Activated CD8-positive, alpha-beta T cell treated with anti-CD3 and anti-CD28 coated beads, Interleukin-2, amount 10 ng/mL, durations not matched to agents 7 days and 5 days (primary cell): ENCODE results near the gene TMEM100. TPM values are rescaled to one million over a fixed set of nuclear protein-coding genes. Genes with fewer than 3 reads are reported as not detected.

Experiments used
- ATAC-seq: fragments of 150-1000 bp; cut with Tn5 transposase; one replicate; pipeline ENCODE4 v1.10.0; 2021; ENCODE audit warnings: moderate library complexity
- CTCF ChIA-PET: fragments of 350-600 bp; sonication (Branson Sonifier 250); formaldehyde crosslinking; loops from one replicate; lab custom pipeline; 2021; ENCODE audit warnings: antibody characterized with exemption; lab: Charles Lee
- POLR2A ChIA-PET: fragments of 350-600 bp; sonication (Branson Sonifier 250); formaldehyde crosslinking; loops from one replicate; lab custom pipeline; 2021; ENCODE audit warnings: antibody characterized with exemption; lab: Charles Lee
- DNase-seq: peaks from one replicate; pipeline ENCODE4 v3.0.0-alpha.2; 2020
- H3K27ac Mint-ChIP-seq: one replicate; pipeline ENCODE4 v1.8.0; 2021; ENCODE audit warnings: mild to moderate bottlenecking, mixed read lengths
- H3K27me3 Mint-ChIP-seq: one replicate; pipeline ENCODE4 v1.8.0; 2021; ENCODE audit warnings: low read depth, mixed read lengths
- H3K36me3 Mint-ChIP-seq: one replicate; pipeline ENCODE4 v1.8.0; 2021; ENCODE audit warnings: low read depth, mixed read lengths
- H3K4me1 Mint-ChIP-seq: one replicate; pipeline ENCODE4 v1.8.0; 2021; ENCODE audit warnings: low read depth, mixed read lengths
- H3K4me3 Mint-ChIP-seq: one replicate; pipeline ENCODE4 v1.8.0; 2021; ENCODE audit warnings: mild to moderate bottlenecking, mixed read lengths
- H3K9me3 Mint-ChIP-seq: one replicate; pipeline ENCODE4 v1.8.0; 2022; ENCODE audit warnings: mixed read lengths; ENCODE audit not compliant: insufficient read depth
- total RNA-seq, 2 experiments: library from RNA; stranded (reverse); gene quantifications; one replicate each; pipeline ENCODE4 v1.2.3, GENCODE V29; 2021

TMEM100 gene, protein sequence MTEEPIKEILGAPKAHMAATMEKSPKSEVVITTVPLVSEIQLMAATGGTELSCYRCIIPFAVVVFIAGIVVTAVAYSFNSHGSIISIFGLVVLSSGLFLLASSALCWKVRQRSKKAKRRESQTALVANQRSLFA
- not detected for total RNA-seq

DNA sequence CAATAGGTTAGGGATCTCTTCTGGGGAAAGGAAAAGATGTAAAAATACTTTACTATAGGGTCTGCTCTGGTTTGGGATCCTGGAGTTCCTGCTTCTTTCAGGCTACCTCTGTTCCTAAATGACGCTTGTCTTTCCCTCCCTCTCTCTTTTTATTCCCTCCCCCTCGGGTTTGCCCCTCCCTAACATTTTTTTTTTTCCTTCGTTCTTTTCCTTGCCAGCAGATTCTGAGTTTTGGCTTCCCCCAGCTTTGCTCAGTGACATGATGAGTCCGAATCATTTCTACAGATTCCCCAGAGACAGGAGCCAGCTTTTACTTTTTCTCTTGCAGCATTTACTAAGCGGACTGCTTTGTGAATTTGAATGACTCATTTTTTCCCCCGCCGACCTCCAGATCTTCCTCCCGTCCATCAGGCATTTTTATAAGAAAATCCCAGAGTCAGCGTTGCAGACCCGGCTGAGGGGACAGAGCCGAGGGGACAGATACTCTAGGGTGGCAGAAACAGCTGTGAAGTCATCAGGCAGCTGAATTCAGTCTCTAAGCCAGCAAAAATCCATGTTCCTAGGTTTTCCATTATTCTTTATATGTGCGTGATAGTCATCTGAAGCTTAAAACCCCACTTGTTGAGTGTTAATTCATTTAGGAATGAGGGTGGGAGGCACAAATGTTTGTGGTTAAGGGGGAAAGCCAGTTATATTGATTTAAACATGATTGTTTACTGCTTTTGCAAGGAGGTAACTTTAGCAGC lies at the start of gene TMEM100:
TMEM100 (minus strand) TSS at position 123 of the 746 bp plus-strand sequence. CDS start 1,794 bp downstream, outside the sequence.
- Mint-ChIP-seq H3K4me3 (no peak within 1 kb of the TSS), H3K4me1 (no peaks in the 10 kb centered on the region), H3K27ac (no peak within 1 kb of the TSS), H3K9me3 (no peaks in the 10 kb centered on the region), H3K36me3 (no peaks in the 10 kb centered on the region), H3K27me3 (peaks cover 37% of the 10 kb centered on the region)
- ATAC-seq (no peak), DNase-seq (no peak)
- ChIA-PET CTCF (interaction anchor here (1.7 to 6.4 kb wide), 2 partner anchors 12 to 197 kb away, joined by 5 to 38 read pairs; no protein-coding TSS in a partner anchor), POLR2A (no interaction called here)

DNA sequence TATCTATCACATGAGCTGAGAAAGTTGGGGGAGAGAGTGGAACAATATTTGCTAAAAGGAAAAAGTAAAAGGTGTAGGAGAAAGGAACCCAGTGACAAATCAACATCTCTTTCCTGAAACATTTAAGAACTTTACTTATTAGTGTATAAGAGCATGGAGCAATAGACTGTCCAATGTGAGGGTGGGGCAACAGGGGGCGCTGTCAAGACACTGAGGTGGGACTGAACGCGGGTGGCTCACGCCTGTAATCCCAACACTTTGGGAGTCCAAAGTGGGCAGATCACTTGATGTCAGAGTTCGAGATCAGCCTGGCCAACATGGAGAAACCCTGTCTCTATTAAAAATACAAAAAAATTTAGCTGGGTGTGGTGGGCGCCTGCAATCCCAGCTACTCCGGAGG lies 49.4 kb upstream of the TMEM100 start:
- no peak overlapping the region for H3K27ac Mint-ChIP-seq
- no peaks in the 10 kb centered on the region for H3K27me3 Mint-ChIP-seq
- no peaks in the 10 kb centered on the region for H3K9me3 Mint-ChIP-seq
- no peak overlapping the region for H3K4me3 Mint-ChIP-seq
- DNase-seq (no peak), ATAC-seq (no peak)
- POLR2A ChIA-PET = no interaction called here
- H3K4me1 Mint-ChIP-seq = peaks cover 9% of the 10 kb centered on the region
- peaks cover 10% of the 10 kb centered on the region for H3K36me3 Mint-ChIP-seq
- CTCF ChIA-PET = interaction anchor here (1.2 to 3.1 kb wide), 4 partner anchors 22 to 258 kb away, joined by 3 to 21 read pairs (median 4); no protein-coding TSS in a partner anchor

DNA sequence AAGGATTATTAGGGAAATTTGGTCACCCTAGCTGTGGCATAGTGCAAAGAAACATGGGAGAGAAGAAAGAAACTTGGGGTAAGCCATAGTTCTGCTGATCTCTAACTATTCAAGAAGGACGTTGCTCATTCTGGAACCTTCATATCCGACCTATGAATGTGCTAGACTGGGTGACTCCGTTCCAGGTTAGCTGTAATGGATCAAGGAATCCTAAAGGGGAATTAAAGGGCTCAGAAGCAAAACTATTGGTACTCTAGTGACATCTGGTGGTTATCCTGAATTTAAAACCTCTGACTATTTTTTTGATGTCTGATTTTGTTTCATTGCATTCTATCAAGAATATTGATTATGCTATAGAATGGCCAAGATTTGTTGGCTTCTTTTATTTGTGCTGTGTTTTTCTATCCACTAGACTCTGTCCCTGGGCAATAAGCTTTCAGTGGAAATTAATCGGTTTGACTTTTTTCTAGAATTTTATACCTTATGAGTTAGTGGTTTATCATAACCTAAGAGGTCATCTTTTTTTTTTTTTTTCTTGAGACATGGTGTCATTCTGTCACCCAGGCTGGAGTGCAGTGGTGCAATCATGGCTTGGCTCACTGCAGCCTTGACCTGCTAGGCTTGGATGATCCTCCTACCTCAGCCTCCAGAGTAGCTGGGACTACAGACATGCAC lies 47.7 kb upstream of the TMEM100 start:
- no peaks in the 10 kb centered on the region for H3K27me3 Mint-ChIP-seq
- no peak overlapping the region for H3K4me3 Mint-ChIP-seq
- no peaks in the 10 kb centered on the region for H3K9me3 Mint-ChIP-seq
- no peak for DNase-seq
- no peaks in the 10 kb centered on the region for H3K4me1 Mint-ChIP-seq
- H3K36me3 Mint-ChIP-seq = peaks cover 3% of the 10 kb centered on the region
- ATAC-seq = no peak
- CTCF ChIA-PET = interaction anchor here (0.6 to 3.1 kb wide), 8 partner anchors 12 to 256 kb away, joined by 3 to 21 read pairs (median 4); no protein-coding TSS in a partner anchor
- POLR2A ChIA-PET = no interaction called here
- H3K27ac Mint-ChIP-seq = no peak overlapping the region

DNA sequence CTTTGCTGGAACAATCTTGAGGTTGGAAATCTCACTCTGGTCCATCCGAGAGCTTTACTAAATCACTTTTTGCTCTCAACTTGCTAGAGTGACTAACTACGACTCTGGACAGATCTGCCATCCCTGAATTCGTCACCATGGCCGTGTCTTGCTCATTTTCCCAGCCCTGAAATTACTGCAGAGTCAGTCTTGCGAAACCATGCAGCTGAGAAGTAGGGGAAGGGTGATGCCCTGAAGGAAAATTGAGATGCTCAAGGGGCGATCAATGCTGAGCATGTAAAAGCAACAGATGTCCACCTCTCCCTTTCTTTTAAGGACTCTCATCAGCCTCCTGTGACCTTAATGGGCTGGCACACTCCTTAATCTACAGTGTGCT lies 46.9 kb upstream of the TMEM100 start:
- no peak overlapping the region for H3K4me3 Mint-ChIP-seq
- no peak overlapping the region for H3K27ac Mint-ChIP-seq
- no peaks in the 10 kb centered on the region for H3K4me1 Mint-ChIP-seq
- DNase-seq = no peak
- POLR2A ChIA-PET = interaction anchor here (0.6 kb wide), 1 partner anchor 354 kb away, joined by 5 read pairs; no protein-coding TSS in a partner anchor
- CTCF ChIA-PET = interaction anchor here (0.6 to 3.1 kb wide), 5 partner anchors 13 to 243 kb away, joined by 3 to 21 read pairs (median 3); no protein-coding TSS in a partner anchor
- H3K27me3 Mint-ChIP-seq = no peaks in the 10 kb centered on the region
- peaks cover 3% of the 10 kb centered on the region for H3K36me3 Mint-ChIP-seq
- no peak for ATAC-seq
- no peaks in the 10 kb centered on the region for H3K9me3 Mint-ChIP-seq

DNA sequence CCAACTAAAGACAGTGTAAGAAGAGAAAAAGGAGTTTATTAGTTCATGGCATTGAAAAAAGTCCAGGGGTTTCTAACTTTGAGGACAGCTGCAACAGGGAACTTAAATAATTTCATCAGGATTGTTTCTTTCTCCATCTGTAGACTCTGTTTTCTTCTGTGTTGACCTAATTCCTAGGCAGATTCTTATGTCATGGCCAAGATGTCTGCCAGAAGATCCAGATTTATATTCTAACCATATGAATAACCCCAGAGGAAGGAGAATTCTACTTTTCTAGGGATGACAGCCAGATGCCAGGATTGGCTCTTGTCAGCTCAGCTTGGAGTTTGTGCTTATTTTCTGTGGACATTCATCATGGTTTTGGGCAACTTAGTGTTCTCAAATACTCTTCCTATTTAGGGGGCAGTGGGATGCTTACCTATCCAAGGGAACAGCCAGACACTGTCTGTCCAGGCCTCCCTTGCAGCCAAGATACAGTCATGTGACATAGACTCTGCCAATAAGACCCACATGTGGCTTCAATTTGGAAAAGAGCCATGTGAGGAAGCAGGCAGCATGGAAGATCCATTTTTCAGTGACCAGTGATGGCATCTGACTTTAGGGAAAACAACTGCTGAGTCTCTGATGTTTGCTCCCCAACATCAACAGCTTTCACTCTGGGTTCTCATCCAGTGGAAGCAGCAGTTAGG lies 46.4 kb upstream of the TMEM100 start:
- H3K4me3 Mint-ChIP-seq = no peak overlapping the region
- H3K36me3 Mint-ChIP-seq = peaks cover 3% of the 10 kb centered on the region
- ATAC-seq (no peak), DNase-seq (no peak)
- ChIA-PET CTCF (interaction anchor here (1.4 to 3.1 kb wide), 2 partner anchors 13 to 243 kb away, joined by 3 to 21 read pairs; no protein-coding TSS in a partner anchor), POLR2A (interaction anchor here (0.6 kb wide), 1 partner anchor 354 kb away, joined by 5 read pairs; no protein-coding TSS in a partner anchor)
- H3K4me1 Mint-ChIP-seq = no peaks in the 10 kb centered on the region
- no peak overlapping the region for H3K27ac Mint-ChIP-seq
- H3K27me3 Mint-ChIP-seq = no peaks in the 10 kb centered on the region
- H3K9me3 Mint-ChIP-seq = no peaks in the 10 kb centered on the region

DNA sequence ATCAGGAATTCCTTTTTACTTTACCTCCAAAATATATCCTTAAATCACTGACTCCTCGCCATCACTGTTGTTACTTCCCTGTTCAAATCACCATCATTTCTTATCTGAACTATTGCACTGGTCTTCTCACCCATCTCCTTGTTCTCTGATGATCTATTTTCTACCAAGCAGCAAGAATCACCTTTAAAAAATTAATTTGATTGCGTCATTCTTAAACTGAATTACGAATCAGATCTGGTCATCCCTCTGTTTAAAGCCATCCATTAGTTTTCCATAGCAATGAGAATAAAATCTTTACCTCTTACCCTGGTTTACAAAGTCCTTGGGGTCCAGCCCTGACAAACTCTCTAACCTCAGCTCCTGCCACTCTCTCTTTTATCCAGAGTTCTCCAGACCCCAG lies 42.8 kb upstream of the TMEM100 start:
- no peak for DNase-seq
- no peaks in the 10 kb centered on the region for H3K9me3 Mint-ChIP-seq
- no peaks in the 10 kb centered on the region for H3K27me3 Mint-ChIP-seq
- H3K4me1 Mint-ChIP-seq = no peaks in the 10 kb centered on the region
- H3K4me3 Mint-ChIP-seq = no peak overlapping the region
- H3K36me3 Mint-ChIP-seq = no peaks in the 10 kb centered on the region
- H3K27ac Mint-ChIP-seq = no peak overlapping the region
- POLR2A ChIA-PET = no interaction called here
- CTCF ChIA-PET = no interaction called here
- ATAC-seq = no peak

DNA sequence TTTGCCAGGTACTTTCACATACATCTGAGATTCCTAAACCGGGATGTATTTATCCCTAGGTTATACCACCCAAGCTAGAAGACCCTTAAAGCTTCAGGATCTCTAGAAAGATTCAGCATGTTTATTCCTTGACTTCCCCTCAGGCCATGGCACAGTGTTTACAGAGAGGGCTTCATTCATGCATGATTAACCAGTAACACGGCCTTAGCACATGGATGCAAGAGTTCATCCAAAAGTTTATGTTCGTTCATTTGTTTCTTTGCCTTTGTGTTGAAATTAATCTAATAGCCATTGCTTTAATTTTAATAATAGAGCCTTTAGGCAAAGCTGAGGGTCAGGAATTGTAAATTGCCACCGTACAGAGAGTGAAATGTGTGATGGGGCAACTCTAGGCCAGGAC lies 41.9 kb upstream of the TMEM100 start:
- DNase-seq (no peak), ATAC-seq (no peak)
- ChIA-PET CTCF (no interaction called here), POLR2A (no interaction called here)
- Mint-ChIP-seq H3K27ac (no peak overlapping the region), H3K36me3 (no peaks in the 10 kb centered on the region), H3K4me1 (no peaks in the 10 kb centered on the region), H3K9me3 (no peaks in the 10 kb centered on the region), H3K4me3 (no peak overlapping the region), H3K27me3 (no peaks in the 10 kb centered on the region)

DNA sequence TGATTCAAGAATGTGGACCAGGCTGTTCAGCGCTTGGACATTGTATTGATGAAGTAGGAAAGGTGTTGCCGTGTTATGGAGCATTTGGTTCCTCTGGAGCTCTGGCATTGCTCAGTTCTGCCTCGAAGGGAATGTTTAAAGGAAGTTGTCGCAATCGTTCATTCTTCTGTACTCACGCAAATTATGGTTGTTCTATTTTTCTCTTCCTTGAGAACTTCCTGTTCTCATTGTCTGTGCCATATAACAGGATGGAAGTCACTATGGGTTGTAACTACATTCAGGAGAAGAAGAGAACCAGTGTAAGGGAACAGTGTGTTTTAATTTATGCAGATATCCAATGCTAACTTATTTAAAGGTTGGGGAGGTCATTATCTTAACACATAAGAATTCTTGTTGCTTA lies 41.2 kb upstream of the TMEM100 start:
- Mint-ChIP-seq H3K27ac (no peak overlapping the region), H3K4me1 (no peaks in the 10 kb centered on the region), H3K4me3 (no peak overlapping the region), H3K9me3 (no peaks in the 10 kb centered on the region), H3K36me3 (no peaks in the 10 kb centered on the region), H3K27me3 (no peaks in the 10 kb centered on the region)
- DNase-seq (no peak), ATAC-seq (no peak)
- CTCF ChIA-PET = no interaction called here
- POLR2A ChIA-PET = no interaction called here

DNA sequence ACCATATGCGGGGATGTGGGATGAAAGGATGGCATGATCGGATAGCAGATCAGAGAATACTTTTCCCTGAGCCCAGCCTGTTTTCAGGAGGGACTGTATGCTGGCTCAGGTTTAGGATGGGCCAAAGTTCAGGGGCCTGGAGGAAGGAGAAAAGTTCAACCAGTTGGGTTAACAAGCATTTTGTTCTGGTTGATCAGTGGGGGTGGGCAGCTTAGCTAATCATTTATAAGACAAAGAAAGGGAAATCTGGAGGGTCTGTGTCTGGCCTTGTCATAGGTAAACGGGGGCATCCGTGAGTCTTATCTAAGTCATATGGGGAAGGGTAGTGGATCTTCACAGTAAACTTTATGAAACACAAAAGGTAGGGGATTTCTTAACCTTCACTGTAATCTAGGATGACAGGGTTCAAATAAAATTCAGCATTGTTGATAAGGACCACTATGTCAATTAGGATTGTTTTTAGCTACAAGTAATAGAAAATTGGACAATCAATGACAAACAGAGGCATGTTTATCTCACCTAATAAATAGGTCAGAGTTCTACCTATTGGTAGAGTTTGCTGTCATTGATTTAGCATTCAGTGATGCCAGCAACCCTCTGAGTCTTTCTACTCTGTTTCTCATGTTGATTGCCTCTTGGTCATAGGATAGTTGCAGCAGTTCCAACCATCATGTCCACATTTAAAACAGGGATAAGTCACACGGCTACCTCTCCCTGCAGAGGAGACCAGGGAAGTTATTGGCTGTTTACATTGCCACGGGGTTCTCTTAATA lies 39.6 kb upstream of the TMEM100 start:
- DNase-seq = no peak
- Mint-ChIP-seq H3K9me3 (no peaks in the 10 kb centered on the region), H3K4me3 (no peak overlapping the region), H3K36me3 (no peaks in the 10 kb centered on the region), H3K27ac (no peak overlapping the region), H3K27me3 (no peaks in the 10 kb centered on the region), H3K4me1 (no peaks in the 10 kb centered on the region)
- POLR2A ChIA-PET = no interaction called here
- CTCF ChIA-PET = interaction anchor here (1.8 kb wide), 1 partner anchor 11 kb away, joined by 5 read pairs; the partner anchor contains the start of gene PCTP
- no peak for ATAC-seq

DNA sequence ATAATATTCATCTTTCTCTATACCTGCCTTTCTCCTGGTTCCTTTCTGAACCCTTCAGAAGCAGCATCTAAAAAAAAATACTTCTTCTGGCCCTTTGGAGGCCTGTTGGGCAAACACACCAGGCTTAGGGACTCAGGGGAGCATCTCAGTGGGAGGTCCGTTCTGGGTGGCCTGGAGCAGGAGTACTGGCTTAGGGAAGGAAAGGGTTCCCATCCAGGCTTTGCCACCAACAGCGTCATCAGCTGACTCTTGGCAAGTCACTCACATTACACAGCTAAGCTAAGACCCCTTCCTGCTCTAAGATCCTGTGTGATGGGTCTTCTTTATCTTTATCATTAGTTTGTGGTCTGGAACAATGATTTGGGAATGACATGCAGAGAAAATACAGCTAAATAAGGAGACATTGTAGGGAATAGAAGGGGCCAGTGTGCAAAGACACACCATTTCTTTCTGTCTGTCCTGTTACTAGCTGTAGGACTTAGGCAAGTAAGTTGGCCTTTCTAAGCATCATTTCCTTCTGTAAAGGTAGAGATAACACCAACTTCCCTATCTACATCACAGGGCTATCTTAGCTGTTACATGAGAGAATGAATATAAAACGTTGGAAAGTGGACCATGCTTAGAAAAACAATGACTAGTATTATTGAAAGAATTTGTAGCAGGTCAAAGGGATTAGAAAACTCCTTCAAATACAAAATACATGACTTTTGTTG lies 38.1 kb upstream of the TMEM100 start:
- ChIA-PET POLR2A (no interaction called here), CTCF (interaction anchor here (1.4 to 1.8 kb wide), 2 partner anchors 10 to 27 kb away, joined by 4 to 5 read pairs; partner anchors contain the start of gene PCTP)
- no peak overlapping the region for H3K27ac Mint-ChIP-seq
- no peaks in the 10 kb centered on the region for H3K4me1 Mint-ChIP-seq
- H3K4me3 Mint-ChIP-seq = no peak overlapping the region
- no peaks in the 10 kb centered on the region for H3K27me3 Mint-ChIP-seq
- ATAC-seq (no peak), DNase-seq (no peak)
- H3K36me3 Mint-ChIP-seq = no peaks in the 10 kb centered on the region
- no peaks in the 10 kb centered on the region for H3K9me3 Mint-ChIP-seq
